ENCODE measurements around the gene WWTR1.

WWTR1 gene

DNA sequence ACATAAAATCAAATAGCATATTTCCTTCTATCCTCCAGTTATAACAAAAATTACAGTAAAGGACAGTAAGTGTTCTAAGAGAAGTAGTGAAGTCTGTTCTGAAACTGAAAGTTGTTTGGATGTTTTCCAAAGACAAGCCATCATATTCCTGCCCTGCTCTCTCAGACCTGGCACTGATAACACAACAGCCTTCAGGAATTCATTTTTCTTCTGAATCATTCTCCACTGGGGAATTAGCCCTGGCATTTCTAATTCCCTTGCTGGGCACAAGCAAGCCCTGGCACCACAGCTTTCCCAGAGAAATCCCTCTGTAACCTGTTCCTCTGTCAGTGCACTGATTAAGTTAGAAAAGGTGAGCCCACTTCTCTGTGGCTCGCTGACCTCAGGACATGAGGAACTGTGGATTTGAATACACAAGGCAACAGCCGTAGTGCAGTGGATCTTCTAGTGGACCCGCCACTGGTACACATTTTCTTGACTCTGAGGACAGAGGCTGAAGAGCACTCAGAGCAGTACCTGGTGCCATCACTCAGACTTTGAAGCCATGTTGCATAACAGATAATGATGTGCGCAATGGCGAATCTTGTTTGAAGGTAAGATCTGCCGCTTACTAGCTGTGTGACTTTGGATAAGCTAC, 61.6 kb downstream of the WWTR1 start:
- no peak for DNase-seq (ENCODE audit: low read depth in 2 of 2, low spot score in 1 of 2)

- no peak for DNase-seq (ENCODE audit: low read depth in 2 of 2, low spot score in 1 of 2)
Observed at GRCh38 chr3:149593418-149594160, 64.2 kb downstream of the WWTR1 start.

- no peak for DNase-seq (ENCODE audit: low read depth in 2 of 2, low spot score in 1 of 2)
Observed at GRCh38 chr3:149592758-149593240, 65.0 kb downstream of the WWTR1 start.

DNA sequence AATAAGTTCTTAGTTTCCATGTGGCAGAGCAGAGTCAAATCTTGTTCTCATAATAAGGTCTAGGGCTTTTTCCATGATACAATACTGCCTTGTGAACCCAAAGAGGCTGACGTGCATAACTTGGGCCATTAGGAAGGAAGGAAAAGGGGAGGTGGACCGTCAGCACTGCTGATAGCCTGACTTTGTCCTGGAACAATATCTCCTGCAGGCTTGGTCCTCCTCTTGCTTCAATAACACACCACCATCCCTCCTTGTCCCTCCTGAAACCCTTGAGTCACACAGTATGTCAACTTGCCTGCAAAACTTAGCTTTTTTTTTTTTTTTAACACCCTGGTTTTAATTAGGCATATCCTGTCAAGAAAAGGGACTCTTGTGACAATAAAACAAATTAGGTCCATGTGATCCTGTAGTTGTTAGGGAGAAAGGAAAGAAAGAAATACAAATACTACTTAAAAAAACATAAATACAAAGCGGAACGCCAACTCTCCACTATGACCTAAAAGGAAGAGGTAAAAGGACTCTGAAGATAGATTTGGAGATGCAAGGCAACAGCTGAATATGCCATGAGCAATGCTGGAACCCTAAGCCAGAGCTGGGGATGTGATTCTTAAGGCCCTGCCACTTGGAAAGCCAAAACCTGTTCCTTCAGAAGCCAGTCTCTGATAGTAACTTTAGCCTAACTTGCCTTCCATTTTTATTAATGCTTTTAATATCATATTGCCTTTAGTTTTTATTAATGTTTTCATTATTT, 67.0 kb downstream of the WWTR1 start:
- no peak for DNase-seq (ENCODE audit: low read depth in 2 of 2, low spot score in 1 of 2)

GRCh38 chr3:149589332-149589731, 68.5 kb downstream of the WWTR1 start:
- no peak for DNase-seq (ENCODE audit: low read depth in 2 of 2, low spot score in 1 of 2)

DNA sequence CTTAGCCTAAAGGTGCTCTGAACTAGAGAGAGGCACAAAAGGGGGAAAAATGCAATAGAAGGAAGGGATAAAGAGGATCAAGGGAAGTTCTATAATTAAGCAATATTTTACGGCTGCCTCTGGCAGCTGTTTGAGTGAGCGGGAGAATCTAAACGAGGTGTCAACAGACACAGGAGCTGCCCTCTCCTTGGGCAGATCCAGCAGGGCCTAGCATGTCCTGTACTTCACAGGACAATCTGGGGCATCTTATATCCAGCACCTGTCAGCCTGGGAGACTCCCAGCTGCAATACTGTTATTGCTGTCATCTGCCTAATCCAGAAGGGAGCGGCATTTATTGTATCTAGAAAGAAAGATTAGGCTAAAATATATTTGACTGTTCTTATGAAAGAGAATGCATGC, 68.9 kb downstream of the WWTR1 start:
- DNase-seq (ENCODE audit: low read depth in 2 of 2, low spot score in 1 of 2): no peak

- DNase-seq (ENCODE audit: low read depth in 2 of 2, low spot score in 1 of 2): no peak
Observed at GRCh38 chr3:149587383-149587782, 70.4 kb downstream of the WWTR1 start.

- no peak for DNase-seq (ENCODE audit: low read depth in 2 of 2, low spot score in 1 of 2)
Observed at GRCh38 chr3:149586871-149587270, 71.0 kb downstream of the WWTR1 start.

- DNase-seq (ENCODE audit: low read depth in 2 of 2, low spot score in 1 of 2): no peak
Observed at GRCh38 chr3:149585401-149585726, 72.5 kb downstream of the WWTR1 start.

DNA sequence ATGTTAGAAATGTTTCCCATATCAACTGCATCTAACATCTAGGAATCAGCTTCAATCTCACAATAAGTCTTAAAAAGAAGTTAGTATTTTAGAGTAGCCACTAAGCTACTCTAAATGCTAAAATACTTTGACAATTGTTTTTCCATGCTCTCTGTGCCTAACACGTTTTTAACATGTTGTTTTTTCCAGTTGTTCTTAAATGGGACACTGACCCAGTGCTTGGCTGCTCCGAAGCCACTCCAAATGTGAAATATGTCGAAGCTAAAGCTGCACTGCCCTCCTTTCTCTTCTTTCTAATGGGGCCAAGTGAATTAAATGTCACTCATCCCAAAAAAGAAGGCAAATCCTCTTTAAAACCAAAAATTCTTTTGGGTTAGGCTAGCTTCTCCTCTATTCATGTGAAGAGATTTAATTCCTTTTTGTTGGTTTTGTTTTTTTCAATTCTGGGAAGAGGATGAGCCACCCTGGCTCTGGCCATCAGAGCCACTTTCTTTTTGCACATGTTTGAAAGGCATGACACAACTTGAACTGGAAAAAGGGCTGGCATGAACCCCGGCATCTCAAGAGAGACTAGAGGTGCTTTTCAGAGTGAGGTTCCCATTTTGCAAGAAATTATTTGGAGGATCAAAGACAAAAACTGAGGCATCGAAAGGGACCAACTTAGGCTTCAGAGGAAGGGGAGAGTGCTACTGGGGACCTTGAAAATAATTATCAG, 73.7 kb downstream of the WWTR1 start:
- no peak for DNase-seq (ENCODE audit: low read depth in 2 of 2, low spot score in 1 of 2)

DNA sequence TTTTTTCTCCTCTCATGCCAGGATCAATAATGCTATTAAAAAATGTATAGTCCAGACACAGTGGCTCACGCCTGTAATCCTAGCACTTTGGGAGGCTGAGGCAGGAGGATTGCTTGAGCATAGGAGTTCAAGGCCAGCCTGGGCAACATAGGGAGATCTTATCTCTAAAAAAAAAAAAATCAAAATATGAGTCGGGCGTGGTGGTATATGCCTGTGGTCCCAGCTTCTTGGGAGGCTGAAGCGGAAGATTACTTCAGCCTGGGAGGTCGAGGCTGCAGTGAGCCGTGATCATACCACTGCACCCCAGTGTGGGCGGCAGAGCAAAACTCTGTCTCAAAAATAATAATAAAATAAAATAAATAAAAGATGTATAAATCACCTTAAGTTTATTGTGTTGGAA, 75.4 kb downstream of the WWTR1 start:
- DNase-seq (ENCODE audit: low read depth in 2 of 2, low spot score in 1 of 2): no peak

- DNase-seq (ENCODE audit: low read depth in 2 of 2, low spot score in 1 of 2): no peak
Observed at GRCh38 chr3:149581681-149582370, 76.0 kb downstream of the WWTR1 start.

DNA sequence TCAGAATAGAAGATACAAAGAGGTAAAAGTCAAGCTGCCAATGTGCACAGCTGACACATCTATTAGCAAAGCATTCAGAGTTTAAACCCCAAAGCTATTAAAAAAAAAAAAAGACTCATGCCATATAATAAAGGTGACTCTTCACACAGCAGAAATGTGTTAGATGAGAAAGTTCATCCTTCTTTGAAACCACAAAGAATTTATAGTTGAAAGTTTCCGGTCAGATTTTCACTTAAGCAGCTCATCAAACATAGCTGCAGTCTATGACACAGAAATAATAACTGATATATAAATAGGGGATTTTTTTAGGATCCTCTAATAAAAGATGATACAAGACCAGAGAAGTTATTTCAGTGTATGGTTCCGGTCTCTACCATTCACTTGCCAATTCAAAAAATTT, 76.6 kb downstream of the WWTR1 start:
- no peak for DNase-seq (ENCODE audit: low read depth in 2 of 2, low spot score in 1 of 2)

GRCh38 chr3:149579838-149580542, 77.8 kb downstream of the WWTR1 start:
- DNase-seq (ENCODE audit: low read depth in 2 of 2, low spot score in 1 of 2): no peak

DNA sequence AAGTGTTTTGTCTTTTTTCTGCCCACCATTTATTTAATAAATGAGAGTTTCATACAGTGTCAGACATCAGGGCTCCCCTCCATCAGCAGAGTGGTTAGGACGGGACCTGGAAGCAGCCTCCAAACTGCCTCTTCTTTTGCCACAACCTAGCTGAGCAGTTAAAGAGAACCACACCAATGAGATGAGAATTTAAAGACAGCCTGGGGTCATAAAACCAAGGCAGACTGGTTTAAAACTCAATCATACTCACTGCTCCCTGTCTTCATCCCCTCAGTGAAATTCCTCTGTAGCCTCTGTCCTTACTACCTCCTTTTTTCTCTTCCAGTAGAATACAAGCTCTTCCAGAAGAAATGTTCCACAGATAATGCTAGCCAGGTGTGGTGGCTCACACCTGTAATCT, 78.7 kb downstream of the WWTR1 start:
- no peak for DNase-seq (ENCODE audit: low read depth in 2 of 2, low spot score in 1 of 2)

- no peak for DNase-seq (ENCODE audit: low read depth in 2 of 2, low spot score in 1 of 2)
Observed at GRCh38 chr3:149577801-149578200, 80.0 kb downstream of the WWTR1 start.

- no peak for DNase-seq (ENCODE audit: low read depth in 2 of 2, low spot score in 1 of 2)
Observed at GRCh38 chr3:149575961-149576564, 81.8 kb downstream of the WWTR1 start.

GRCh38 chr3:149575213-149575960, 82.4 kb downstream of the WWTR1 start:
- DNase-seq (ENCODE audit: low read depth in 2 of 2, low spot score in 1 of 2): no peak

DNA sequence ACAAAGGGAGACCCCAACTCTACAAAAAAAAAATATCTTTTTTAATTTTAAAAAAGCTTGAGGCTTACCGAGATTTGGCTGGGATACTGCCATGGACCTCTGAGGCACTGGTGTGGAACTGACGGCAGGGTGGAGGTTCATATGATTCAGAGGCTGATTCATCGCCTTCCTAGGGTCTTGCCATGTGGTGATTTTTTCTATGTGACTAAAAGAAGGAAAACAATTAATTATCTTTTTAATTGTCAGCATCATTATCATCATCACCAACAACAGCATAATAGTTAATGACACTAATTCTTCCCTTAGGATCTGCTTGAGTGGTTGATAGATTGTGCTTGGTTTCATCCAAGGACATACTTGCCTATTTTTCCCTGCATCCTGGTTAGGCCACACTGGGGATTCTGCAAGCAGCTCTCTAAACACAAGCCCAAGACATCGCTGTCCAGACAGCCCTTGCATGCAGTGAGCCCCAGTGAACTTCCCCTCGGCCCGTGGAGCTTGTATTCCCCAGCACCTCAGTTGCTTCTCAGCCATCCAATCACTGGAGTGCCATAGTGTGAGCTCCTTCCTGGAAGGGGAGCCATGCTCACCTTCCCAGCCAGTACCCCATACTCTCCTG, 84.9 kb downstream of the WWTR1 start:
- no peak for DNase-seq (ENCODE audit: low read depth in 2 of 2, low spot score in 1 of 2)
